Effector CD8-positive, alpha-beta T cell (primary cell): ENCODE results near the gene TSHZ1.

Source experiments
- DNase-seq: peaks from one replicate; lab custom pipeline; 2025; lab: John Stamatoyannopoulos, UW

TSHZ1 gene

DNA sequence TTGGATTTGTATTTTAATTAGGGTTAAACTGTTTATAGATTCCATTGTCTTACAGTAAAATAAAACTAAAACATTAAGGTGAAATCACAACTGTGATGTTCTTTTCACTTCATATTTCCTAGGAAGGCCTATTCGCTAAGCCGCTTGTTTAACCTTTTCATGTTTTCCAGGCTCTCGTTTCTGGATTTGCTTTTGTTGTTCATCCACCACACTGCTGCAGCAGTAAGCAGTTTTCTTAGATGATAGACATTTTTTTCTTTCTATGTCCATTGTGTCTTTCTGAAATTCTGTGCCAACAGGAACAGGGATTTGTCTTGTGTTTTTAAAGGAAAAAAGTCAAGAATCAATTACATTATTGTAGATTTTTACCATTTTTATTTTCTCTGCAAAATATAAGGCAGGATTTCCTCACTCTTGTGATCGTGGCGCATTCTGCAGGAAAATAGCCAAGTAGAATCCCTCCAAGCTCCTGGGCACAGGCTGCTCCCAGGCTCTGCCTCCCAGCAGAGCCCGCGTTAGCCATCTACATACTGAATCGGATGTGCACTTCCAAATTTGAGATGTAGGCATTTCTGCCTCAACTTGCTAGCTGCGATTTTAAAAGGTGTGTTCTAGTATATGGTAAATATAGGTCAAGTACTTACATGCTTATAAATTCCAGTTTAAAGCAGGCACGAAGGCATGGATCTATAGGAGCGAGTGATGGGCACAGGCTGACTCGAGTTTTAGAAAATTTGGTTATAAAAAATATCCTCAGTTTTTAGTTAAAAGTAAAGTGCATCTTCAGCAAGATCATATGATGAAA lies 10.2 kb downstream of the TSHZ1 start:
- no peak for DNase-seq

GRCh38 chr18:75221397-75221796 lies 10.8 kb downstream of the TSHZ1 start:
- no peak for DNase-seq

GRCh38 chr18:75221897-75222296 lies 11.3 kb downstream of the TSHZ1 start:
- DNase-seq, result no peak

GRCh38 chr18:75222407-75222806 lies 11.8 kb downstream of the TSHZ1 start:
- no peak for DNase-seq

DNA sequence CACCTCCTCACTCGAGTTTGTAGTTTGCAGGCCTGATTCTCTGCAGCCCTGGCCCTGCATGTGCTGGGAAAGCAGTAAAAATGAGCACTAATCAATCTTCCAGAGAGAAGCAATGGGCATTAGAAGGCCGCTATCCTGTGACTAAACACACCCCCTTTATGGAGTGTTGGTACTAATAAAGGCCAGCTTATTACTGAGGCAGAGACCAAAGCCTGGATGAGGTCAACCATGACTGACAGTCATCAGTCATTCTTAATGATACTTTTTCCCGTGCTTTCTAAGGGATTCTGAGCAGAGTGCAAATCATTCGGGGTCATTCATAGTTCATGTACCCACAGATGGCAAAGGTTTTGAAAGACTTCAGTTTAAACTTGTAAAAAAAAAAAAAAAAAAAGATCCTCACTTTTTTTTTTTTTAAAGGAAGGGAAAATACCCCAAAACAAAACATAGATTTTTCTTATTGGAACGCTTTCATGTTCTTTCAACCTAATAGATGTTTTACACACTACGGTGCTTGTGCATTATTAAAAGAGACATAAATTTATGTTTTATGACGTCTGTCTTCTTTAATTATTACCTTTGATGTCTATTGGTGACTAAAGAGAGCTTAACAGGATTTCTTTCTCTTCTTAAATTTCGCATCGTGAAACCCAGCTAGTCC lies 13.2 kb downstream of the TSHZ1 start:
- DNase-seq, result no peak

- no peak for DNase-seq
These were observed 15.8 kb downstream of the TSHZ1 start for GRCh38 chr18:75226286-75226955.

GRCh38 chr18:75226956-75227316 lies 16.3 kb downstream of the TSHZ1 start:
- no peak for DNase-seq

DNA sequence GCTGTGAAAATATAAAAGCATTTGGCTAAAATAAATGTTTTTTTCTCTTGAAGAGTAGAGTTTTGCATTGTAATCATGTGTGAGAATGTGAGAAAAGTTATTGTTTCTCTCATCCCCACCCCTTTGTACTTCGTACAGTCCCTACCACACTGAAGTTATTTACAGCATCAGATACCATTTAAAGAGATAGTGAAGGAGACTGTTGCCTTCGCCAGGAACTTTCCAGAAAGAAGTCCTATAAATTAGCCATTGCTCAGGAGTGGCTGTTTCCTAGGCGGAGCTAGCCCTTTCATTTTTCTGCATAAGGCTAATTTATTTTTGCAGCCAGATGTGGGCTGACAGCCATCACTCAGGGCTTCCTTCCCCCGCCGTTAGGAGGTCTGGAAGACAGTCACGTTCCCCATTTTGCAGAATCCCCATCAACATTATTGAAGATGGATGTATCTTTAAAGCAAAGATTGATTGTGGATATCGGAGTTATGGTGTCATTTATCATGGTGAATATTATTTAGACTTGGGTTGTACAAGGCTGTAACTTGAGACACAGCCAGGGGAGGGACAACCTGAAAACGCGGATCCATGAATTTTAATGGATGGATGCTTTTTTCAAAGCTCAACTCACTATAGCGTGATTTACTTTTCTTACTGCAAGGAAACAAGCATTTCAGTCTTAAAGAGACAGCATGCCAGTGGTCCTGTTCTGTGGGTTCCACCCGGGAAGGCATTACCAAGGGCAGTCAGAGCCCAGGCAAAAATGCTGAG lies 17.1 kb downstream of the TSHZ1 start:
- no peak for DNase-seq

GRCh38 chr18:75228967-75229366 lies 18.4 kb downstream of the TSHZ1 start:
- DNase-seq, result no peak

DNA sequence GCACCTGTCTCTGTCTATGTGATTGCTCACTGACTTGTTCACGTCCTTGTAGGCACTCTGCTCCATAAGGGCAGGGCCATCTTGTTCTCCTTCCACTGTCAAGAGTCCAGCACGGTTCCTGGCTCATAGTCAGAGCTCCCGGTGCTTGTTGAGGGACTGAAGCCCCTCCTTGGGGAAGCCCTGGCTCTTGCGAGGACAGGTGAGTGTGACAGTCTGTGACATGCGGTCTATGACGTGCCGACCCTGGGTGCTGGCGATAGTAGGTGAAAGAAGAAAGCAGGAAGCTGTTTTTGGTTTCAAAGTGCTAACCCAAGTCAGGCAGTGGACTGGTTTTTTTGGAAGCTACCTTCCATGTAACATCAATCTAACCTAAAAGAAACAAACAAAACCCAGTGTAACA lies 18.8 kb downstream of the TSHZ1 start:
- no peak for DNase-seq

DNA sequence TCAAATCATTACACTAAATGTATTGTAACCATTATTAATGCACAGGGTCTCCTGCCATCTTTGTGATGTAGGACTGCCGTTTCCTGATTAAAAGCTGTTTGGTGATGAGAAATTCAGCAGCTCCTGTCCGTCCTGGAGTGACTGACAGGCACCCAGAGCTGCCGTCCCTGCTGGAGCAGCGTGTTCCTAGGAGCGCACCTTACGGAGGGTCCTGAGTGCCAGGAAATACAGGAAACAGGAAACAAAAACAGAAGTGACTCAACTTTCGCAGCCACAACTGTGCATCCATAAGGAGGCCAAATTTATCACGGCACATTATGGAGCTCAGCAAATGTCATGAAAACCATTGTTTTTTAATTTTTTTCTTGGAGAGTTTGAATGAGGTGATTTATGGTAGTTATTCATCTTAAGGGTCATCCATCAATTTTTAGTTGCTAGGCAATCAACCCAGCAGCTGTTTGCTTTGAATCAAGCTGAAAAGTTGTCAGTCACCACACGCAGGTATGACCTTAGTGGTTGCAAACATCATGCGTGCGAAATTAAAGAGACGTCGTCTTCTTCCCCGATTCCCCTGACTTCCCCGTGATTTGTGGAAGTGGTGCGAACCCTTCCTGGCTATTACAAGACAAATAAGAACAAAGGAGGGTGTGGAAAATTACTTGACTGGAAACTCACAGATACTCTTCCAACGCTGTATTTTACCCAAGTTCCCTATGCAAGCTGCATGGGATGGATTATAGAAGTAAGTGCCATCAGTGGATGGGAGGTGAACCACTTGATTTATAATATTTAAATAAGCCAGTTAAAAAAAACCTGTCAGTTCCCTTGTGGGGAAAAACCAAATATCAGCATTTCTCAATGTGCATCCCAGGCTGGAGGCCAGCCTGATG lies 19.8 kb downstream of the TSHZ1 start:
- DNase-seq, result no peak

DNA sequence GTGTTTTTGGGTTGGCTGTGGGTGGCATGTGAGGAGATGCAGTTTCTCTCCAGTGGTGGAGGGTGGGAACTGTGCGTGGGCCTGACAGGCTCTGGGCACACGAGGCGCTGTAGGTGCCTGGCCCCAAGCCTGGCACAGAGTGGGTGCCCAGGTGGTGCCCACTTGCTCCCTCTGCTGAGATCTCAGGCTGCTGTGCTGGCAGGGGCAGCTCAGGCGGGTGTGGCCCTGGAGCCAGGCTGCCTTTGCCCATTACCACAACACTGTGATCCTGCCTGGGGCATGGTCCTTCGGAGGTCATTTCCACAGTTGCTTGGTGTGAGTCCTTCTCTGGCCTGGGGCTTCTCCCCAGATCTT lies 20.4 kb downstream of the TSHZ1 start:
- no peak for DNase-seq

DNA sequence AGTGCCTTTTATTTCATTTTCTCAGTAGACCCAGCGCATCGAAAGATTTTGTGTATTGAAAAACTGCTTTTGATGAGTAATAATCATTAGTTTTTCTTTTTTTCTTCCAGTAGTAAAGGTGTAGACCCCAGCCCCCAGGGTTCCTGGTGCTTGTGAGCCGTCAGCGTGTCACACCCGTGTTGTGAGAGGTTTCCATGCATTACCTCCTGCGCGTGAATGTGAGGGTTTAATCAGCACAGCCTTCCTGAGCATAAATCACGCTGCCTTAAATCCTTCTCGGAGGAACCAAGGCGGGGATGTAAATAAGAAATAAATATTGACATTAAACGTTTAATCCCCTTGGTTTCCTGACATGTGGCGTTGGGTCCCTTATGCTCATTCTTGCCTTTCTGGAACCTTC lies 24.3 kb downstream of the TSHZ1 start:
- no peak for DNase-seq

GRCh38 chr18:75235896-75236295 lies 25.3 kb downstream of the TSHZ1 start:
- no peak for DNase-seq

DNA sequence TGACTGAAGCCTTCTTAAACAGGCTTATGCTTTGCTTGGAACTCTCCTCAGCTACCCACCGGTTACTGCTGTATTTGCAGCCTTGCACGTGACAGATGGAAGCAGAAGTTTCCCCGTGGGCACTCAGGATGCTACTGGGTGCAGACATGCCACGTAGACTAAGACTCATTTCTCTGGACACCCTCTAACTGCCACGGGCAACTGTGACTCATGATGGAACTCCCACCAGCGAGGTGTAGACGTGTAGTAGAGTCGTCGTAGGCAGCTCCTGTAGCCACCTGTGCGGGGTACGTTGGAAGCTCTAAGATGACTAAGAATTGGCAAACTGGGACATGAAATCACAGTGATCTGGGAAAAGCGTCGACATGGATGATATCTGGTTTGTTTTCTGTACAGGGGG lies 27.5 kb downstream of the TSHZ1 start:
- no peak for DNase-seq

GRCh38 chr18:75238786-75239185 lies 28.2 kb downstream of the TSHZ1 start:
- DNase-seq, result no peak

DNA sequence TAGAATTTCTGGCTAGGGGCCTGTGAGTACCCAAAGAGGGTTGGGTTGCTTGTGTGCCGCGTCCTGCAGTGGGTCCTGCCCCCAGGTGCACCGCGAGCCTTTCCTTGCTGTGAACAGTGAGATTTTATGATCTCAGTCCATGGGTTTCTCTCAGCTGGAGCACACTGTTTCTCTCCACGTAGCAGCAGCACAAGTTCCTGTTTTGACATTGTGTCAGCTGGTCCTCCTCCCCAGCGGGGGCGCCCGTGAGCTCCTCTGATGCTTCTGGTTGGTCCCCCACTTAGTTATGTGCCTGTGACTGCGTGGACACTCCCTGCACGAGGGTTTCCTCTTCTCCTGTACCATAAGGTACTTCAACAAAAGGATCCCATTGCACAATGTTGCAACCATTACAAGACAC lies 29.8 kb downstream of the TSHZ1 start:
- DNase-seq, result no peak

- DNase-seq, result no peak
These were observed 31.1 kb downstream of the TSHZ1 start for GRCh38 chr18:75241705-75242104.

- DNase-seq, result no peak
These were observed 34.0 kb downstream of the TSHZ1 start for GRCh38 chr18:75244351-75245313.
